Neural cell (in vitro differentiated cells): ENCODE data around the gene MAVS.
"Not testable (repeated sequence)": the region's sequence is repeated elsewhere in the genome, so short reads cannot be mapped to it uniquely, and the experiment has no call there.

Source experiments
- EP300 ChIP-seq: fragments of 450-650 bp; conservative IDR thresholded peaks from 2 replicates; pipeline ENCODE4 v1.6.1; 2014; ENCODE audit warnings: antibody characterized with exemption, mild to moderate bottlenecking, moderate library complexity; ENCODE audit not compliant: poor library complexity, severe bottlenecking
- EZH2 ChIP-seq: fragments of 200-600, 300-800 bp; shearing (Covaris generic), sonication (generic); IDR thresholded peaks from 2 replicates; pipeline ENCODE4 v1.6.1; 2014; ENCODE audit warnings: antibody characterized with exemption, low read length, borderline replicate concordance, mild to moderate bottlenecking; ENCODE audit not compliant: insufficient read depth, poor library complexity, severe bottlenecking
- MXI1 ChIP-seq: fragments of 450-650 bp; conservative IDR thresholded peaks from 2 replicates; pipeline ENCODE4 v1.6.1; 2014; ENCODE audit warnings: antibody characterized with exemption, mild to moderate bottlenecking; ENCODE audit not compliant: poor library complexity, severe bottlenecking
- POLR2AphosphoS5 ChIP-seq: IDR thresholded peaks from 2 replicates; pipeline ENCODE4 v1.6.1; 2012
- TAF1 ChIP-seq: IDR thresholded peaks from 2 replicates; pipeline ENCODE4 v1.6.1; 2012; ENCODE audit warnings: low read depth
- TF ChIP-seq, protein P1 (sequence below): fragments of 450-650 bp; IDR thresholded peaks from 2 replicates; pipeline ENCODE4 v1.5.1; 2014; ENCODE audit warnings: antibody characterized with exemption, mild to moderate bottlenecking, moderate library complexity; ENCODE audit not compliant: poor library complexity, severe bottlenecking

GRCh38 chr20:3906744-3907721, 60.4 kb downstream of the MAVS start:
- TF ChIP-seq, protein P1, sequence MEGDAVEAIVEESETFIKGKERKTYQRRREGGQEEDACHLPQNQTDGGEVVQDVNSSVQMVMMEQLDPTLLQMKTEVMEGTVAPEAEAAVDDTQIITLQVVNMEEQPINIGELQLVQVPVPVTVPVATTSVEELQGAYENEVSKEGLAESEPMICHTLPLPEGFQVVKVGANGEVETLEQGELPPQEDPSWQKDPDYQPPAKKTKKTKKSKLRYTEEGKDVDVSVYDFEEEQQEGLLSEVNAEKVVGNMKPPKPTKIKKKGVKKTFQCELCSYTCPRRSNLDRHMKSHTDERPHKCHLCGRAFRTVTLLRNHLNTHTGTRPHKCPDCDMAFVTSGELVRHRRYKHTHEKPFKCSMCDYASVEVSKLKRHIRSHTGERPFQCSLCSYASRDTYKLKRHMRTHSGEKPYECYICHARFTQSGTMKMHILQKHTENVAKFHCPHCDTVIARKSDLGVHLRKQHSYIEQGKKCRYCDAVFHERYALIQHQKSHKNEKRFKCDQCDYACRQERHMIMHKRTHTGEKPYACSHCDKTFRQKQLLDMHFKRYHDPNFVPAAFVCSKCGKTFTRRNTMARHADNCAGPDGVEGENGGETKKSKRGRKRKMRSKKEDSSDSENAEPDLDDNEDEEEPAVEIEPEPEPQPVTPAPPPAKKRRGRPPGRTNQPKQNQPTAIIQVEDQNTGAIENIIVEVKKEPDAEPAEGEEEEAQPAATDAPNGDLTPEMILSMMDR, result not testable (repeated sequence)
- not testable (repeated sequence) for TF ChIP-seq EZH2, MXI1, TAF1, POLR2AphosphoS5, EP300
